Islet of Langerhans (tissue), 1 donor: ENCODE results near the gene SDHAF2.
"Not testable (repeated sequence)": the region's sequence is repeated elsewhere in the genome, so short reads cannot be mapped to it uniquely, and the experiment has no call there.

ENCODE experiments used
- FAIRE-seq: peaks from one replicate; lab custom pipeline; 2011; peaks lifted over from hg19 to GRCh38; lab: Jason Lieb, UNC

SDHAF2 gene

DNA sequence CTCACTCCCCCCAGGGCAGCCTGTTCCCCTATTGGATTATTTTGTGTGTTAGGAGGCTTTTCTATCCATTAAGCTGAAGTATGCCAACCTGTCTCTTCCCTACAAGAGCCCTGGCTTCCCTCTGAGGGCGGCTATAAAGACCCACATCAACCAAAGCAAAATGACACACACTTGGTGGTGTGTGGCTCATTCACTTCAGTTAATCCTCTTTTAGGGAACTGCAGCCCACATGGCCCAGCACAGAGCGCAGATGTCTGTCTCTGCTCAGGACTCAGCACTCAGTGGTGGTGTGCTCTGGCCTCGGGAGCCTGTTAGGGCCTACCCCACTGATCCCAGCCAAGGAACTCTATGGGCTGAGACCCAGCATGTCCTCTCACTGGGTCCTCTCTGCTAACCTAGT lies 46.4 kb downstream of the SDHAF2 start:
- FAIRE-seq, result no peak

DNA sequence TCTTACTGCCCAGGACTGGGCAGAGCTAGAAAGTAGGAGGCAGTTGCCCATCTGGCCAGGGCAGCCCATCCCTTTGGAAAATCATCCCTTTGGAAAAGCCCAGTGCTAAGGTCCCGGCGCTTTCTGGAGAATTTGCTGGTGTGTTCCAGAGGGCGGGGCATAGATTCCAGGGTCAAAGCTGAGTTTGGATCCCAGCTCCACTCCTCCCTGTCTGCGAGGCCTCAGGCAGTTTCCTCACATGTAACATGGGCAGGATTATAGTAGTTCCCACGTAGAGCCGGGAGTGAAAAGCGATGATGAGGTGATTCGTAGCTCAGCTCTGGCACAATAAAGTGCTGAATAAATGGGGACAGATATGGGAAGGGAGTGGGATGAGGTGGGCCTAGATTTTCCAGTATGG lies 47.2 kb downstream of the SDHAF2 start:
- FAIRE-seq, result no peak

DNA sequence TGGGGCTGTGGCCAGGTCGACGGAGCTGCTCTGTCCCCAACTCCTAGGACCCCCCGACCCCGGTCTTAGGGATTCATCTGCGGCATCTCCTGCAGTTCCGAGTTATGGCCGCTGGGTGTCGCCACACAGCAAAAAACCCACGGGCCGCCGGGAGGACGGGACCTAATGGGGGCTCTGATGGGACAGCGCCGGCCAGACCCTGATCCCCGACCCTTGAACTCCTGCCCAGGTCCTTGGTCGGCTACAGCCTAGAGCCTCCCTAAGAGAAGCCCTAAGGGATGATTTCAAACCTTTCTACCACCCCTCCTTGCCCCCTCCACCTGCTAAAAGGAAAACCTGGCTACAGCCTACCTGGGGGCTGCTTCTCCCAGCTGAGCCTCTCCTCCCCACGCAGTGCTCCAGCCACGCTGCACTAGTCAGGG lies 47.8 kb downstream of the SDHAF2 start:
- FAIRE-seq, result no peak

DNA sequence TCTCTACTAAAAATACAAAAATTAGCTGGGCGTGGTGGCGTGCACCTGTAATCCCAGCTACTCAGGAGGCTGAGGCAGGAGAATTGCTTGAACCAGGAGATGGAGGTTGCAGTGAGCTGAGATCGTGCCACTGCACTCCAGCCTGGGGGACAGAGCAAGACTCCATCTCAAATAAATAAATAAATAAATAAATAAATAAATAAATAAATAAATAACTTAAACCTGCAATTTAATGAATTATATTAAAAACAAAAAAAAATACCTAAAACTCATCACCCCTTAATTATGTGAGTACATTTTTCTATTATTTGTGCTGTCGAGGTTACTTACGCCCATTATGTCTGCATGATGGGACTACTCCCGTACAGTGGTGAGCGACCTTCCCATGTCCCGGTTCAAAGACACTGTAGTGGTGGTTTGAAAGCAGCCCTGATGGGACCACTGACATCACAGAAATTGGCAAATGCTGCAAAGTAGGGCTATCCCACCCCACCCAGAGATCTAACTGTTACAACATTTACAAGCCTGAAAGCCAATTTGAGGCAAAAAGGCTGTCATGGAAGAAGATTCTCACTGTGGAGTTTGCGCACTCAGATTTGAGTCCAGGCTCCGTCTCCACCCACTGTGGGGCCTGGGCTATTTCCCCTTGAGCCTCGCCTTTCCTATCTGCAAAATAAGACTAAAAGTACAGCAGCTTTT lies 49.6 kb downstream of the SDHAF2 start:
- FAIRE-seq, result not testable (repeated sequence)

DNA sequence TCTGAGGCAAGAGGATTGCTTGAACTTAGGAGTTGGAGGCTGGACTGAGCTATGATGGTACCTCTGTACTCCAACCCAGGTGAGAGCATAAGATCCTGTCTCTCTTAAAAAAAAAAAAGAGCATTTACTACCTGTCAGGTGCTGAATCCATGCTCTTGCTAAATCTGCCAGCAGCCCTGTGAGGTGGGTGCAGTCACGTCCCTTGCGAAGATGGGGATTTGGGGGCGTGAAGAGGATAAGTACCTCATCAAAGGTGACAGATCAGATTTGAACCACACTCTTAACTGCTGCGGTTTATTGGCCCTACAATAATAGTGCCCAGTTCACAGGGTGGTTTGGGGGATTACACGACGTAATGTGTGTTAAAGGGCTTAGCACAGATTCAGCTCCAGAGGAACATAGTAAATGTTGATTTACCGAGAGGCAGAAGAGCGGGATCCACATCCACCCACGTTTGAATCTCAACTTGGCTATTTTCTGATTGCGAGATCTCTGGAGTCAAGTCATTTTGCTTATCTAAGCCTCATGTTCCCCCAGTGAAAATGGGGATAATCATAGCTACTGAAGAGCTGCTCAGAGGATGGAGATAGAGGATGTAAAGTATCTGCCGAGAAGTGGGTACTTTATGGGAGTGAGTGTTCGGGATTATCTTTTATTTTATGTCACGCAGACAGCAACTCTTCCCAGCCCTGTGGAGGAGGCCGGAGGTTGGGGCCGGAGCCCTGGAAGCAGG lies 50.5 kb downstream of the SDHAF2 start:
- FAIRE-seq, result no peak

DNA sequence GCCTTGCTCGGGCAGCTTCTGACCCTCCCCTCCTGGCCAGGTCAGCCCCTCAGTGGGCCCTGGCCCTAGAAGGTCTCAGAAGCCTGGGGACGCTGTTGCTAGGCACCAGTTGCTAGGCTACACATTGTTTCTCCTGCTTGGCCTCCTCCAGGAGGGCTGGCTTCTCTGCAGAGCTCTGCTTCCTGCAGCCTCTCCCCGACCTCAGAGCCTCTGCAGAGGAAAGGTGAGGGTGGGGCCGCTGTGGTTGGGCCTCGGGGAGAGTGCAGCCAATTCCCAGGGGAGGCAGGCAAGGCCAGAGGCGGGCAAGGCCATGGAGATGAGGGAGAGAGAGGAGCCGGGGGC lies 51.0 kb downstream of the SDHAF2 start:
- FAIRE-seq, result no peak

DNA sequence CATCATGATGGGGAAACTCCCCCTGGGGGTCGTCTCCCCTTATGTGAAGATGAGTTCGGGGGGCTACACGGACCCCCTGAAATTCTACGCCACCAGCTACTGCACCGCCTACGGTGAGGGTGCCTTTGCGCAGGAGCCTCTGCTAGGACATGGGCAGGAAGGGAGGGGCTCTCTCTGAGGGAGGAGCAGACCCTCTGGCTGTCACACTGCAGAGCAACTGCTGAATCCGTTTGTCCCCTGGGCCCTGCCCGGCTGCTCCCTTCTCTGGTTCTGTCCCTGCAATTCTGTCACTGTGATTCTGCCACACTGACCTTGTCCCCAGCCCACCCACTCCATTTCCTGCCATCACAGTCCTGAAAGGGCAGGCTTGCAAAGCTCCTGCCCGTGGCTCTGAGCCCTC lies 51.9 kb downstream of the SDHAF2 start:
- FAIRE-seq, result no peak

DNA sequence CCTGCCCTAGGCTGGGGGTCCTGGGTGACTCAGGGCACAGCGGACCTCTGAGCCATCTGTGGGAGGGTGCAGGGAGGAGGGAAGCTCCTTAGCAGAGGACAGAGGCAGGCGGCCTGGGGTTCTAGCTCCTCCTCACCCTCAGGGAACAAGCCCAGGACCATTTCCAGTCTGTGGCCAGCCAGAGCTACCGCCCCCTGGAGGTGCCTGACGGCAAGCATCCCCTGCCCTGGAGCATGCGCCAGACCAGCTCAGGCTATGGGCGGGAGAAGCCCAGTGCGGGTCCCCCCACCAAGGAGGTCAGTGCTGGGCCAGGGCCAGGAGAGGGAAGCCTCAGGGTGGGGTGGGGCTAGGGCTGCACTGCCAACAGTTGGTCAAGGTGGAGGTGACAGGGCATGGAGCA lies 52.6 kb downstream of the SDHAF2 start:
- FAIRE-seq, result no peak

DNA sequence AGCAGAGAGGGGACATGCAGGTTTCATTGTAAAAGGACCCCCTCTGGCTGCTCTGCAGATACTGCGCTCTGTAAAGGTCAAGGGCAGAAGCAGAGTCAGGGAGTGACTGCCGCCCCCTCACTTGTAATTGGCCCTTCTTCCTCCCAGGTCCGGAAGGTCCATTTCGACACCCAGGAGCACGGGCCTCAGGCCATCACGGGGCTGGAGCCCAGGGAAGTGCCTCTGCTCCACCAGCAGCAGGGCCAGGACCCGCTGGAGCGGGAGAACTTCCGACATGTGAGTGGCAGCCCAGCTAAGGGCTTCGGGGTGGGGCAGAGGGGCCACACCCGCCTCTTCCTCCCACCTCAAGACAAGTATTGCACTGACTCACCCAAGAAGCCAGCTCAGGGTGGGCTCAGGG lies 54.6 kb downstream of the SDHAF2 start:
- no peak for FAIRE-seq

DNA sequence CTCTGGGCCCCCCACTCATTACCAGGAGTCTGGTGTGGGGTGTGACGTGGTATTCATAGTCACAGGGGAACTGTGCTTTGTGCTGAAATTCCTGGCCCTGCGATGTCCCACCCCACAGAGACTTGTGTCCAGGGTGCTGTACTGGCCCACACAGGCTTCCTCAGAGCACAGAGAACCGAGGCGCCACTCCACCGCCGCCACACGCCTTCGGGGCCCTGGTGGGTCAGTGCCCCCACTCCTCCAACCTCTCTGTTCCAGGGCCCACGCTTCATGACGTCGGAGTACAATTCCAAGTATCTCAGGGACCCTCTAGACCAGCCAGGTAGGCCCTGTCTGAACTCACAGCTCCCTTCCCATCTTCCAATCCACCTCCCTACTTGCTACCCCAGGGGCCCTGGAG lies 55.2 kb downstream of the SDHAF2 start:
- no peak for FAIRE-seq

DNA sequence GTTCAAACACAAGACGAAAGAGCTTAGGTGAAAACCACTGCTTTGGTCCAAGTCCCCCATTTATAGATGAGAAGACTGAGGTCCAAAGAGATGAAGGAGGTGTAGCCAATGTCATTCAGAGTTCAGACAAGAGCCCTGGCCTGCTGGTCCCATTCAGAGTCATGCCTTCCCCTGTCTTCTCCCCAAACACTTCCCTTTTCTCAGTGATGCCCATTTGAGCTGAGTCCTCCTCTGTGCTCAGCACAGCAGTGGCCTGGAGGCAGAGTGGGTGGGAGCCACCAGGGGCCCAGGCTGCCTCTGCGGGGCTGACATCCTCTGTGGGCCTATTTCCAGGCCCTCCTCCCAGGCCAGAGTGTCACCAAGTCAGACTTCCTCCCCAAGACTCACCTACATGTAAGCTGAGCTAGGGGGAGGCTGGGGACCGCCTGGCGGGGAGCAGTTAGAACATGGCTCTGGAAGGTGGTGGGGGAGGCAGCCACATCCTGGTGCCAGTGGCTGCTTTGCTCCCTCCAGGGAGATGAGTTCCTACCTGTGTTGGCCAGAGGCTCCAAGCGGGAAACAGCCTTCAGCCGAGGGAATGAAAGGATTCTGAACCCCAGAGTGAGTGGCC lies 56.2 kb downstream of the SDHAF2 start:
- FAIRE-seq, result no peak

DNA sequence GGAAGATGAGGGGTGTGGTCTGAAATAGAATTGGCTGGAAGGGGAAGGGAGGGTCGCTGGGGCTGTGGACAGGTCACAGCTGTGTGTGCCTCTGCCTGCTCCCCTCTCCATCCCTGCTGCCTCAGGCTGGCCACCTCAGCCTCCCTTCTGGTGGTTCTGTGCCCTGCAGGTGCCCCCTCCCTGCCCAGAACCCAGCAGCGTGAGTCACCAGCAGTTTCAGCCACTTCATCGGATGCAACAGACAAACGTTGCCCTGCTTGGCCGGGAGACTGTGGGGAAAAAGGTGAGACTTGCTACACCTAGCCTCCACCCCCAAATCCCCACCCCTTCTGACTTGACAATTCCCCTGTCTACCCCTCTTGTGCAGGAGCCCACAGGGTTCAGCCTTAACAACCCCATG lies 56.9 kb downstream of the SDHAF2 start:
- no peak for FAIRE-seq

DNA sequence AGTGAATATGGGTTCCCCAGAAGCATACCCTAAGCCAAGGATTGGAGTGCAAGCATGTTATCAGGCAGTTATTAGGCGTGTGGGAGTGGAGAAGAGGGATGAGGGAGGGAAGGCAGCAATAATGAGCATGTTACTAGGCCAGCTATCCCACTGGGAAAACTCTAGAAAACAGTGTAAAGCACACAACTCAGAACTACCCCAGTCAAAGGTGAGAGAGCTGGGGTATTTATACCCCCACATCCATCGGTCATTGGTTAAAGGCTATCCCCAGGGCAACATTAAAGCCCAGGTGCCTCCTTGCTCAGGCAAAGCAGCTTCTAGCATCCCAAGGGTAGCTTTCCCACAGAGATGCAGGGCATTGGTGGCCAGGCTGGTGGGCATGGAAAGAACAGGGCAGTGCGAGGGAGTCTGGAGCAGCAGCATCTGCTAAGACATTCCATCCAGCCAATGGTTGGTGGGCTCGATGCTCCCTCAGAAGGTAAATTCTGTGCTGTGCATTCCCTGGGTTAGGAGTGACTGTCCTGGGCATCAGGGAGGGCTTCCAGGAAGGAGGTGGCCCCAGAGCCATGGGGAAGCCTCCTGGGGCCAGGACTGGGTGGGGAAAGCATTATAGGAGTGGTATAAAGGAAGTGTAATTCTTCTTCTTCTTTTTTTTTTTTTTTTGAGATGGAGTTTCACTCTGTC lies 57.6 kb downstream of the SDHAF2 start:
- FAIRE-seq, result no peak

DNA sequence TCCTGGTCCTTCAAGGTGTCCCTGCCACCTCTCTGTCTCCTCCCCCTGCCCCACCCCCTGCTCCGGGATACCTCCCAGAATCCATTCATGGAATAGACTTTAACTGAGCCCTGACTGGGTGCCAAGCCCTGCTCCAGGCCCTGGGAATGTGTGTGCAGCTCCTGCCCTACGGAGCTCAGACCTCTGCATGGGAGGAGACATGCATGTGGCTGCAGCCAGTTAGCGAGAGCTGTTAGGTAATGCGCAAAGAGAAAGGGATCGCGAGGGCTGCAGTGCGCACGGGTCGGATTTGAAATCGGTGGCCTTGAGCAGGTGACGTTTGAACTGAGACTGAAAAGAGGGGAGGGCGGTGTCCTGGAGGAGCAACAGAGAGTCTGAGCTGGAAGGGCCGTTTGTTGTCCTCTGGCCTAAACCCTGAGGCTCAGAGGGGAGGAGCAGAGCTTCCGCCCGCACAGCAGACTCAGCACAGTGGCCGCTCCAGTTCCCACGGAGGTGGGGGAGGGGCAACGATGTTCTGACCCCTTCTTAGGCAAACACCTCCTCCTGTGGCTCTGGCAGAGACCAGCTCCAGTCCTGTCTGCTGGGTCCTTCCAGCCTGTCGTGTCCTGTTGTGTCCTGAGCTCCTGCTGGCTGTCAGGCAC lies 58.8 kb downstream of the SDHAF2 start:
- FAIRE-seq, result no peak

DNA sequence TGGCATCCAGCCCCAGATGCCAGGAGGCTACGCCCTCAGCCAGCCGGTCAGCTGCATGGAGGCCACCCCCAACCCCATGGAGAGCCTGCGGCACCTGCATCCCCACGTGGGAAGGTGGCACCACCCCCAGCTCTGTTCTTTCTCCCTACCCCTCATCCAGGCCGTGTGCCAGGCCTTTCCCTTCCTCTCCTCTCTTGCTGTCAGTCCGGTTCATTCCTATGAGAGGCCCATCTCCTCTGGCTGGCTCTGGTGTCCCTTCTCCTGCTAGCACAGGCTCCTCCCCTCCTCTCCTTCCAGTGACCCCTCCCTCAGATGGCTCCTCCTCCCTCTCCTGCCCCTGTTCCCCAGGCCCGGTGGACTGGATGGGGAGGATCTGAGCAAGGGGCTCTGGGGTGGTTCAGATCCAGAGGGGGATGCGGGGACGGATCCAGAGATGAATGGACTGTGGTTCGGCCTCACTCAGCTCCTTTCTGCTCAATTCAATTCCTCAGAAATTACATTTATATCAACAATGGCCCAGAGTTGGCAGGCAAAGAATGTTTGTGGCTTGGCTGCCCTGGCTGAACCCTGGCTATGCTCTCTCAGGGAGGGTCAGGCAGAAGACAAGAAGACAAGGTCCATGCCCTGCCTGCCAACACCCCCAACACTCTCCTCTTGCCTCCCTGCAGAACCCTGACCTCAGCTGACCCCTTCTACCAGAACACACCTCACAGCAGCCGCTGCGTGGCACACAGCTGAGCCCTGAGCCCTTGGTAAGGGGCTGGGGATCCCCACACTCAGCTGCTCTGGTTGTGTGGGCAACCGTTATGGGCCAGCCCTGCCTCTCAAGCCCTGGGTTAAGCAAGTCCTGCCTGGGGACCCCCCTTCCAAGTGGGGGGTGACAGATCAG lies 60.2 kb downstream of the SDHAF2 start:
- FAIRE-seq, result no peak

DNA sequence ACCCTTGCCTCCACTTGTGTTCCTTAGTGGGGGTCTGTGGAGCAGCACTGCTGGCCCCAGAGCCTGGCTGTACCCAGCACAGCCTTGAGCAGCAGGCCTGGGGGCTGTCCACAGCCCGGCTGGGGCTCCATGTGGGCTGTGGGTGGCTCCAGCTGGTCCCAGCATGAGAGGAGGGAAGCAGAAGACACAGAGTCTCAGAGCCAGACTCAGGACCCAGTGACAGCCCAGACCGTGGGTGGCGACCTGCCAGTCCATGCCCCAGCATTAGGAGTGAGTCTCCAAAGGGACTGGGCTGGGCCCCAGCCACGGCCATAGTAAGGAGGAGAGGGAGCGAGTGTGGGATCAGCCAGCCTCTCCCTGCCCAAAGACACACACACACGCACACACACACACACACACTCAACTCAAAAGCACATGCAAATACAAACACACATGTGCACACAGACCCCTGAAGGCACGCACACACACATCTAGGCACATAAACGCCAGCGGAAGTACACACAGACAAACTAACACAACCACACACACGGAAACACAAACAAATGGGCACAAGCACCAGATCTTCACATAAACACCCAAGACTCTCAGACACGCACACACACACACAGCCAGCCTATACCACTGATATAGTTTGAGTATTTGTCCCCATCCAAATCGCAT lies 61.9 kb downstream of the SDHAF2 start:
- FAIRE-seq, result no peak

DNA sequence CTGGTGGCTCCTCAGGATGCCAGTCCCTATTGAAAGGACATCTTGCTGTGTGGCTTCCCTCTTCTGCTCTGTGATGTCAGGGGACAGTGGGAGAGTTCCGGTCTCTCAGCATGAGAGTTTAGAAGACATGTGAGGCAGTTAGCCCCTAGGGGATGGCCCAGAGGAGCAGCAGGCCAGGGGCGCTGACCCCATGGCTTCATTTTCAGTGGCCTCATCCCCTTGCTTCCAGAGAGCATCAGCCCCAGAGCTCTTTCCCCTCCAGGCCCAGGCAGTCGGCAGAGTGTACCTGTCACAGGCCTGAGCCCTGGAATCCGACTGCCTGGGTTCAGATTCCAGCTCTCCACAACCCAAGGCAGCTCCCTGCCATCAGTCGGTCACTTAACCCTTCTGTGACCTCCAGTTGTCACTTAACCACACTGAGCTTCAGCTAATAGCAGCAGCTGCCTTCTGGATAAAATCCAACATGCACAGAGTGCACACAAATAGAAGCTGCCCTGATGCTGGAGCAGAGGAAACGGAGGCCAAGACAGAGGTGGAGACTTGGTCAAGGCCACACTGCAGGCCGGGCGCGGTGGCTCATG lies 64.5 kb downstream of the SDHAF2 start:
- FAIRE-seq, result no peak

DNA sequence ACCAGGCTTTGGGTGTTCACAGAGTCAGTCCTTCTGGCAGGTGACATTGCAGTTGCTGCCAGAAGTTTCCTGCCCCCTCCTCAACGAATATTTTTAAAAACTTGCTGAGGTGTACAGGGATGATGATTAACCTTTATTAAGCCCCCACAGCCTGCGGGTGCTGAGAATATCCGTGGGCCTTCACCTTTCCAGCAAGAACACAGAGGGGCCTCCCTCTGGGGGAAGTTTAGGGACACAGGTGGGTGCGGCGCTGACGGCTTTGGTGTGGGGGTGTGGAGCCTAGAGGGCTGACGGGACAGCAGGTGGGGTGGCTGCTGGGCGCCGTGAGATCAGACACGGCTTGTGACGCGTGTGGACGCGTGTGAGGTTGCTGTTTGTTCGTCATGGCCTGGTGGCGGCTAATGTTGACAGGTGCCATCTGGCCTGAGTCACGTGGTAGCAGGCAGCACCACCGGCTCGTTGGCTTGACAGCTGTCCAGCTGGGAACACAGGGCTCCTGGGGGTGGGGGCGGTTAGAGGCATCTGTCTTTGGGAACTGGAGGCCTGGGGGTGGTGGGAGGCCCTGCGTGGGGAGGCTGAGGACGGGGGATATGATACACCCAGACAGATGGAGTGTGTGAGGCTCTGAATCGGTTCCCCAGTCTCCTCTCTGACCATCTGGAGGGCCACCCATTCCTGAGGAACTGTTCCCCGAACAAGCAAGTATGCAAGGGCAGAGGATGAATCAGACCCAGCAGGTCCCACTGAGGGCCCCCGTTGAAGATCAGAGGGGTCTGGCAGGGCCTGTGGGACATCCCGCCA lies 66.1 kb downstream of the SDHAF2 start:
- FAIRE-seq, result no peak
